Esophagus mucosa (tissue), 1 donor: ENCODE results near the gene ERV3-1. TPM values are rescaled to one million over a fixed set of nuclear protein-coding genes. Genes with fewer than 3 reads are reported as not detected.
"Not testable (repeated sequence)": the region's sequence is repeated elsewhere in the genome, so short reads cannot be mapped to it uniquely, and the experiment has no call there.

Experiments
- ATAC-seq: fragments of 200-7000 bp; cut with Tn5 transposase; one replicate; pipeline ENCODE4 v1.9.1; 2020
- total RNA-seq: library from RNA; stranded (reverse); gene quantifications from one replicate; pipeline ENCODE4 v1.2.4, GENCODE V29; 2023
- donor health status: DM: yes; HTN: yes; CAD: no.

The ERV3-1 gene, protein sequence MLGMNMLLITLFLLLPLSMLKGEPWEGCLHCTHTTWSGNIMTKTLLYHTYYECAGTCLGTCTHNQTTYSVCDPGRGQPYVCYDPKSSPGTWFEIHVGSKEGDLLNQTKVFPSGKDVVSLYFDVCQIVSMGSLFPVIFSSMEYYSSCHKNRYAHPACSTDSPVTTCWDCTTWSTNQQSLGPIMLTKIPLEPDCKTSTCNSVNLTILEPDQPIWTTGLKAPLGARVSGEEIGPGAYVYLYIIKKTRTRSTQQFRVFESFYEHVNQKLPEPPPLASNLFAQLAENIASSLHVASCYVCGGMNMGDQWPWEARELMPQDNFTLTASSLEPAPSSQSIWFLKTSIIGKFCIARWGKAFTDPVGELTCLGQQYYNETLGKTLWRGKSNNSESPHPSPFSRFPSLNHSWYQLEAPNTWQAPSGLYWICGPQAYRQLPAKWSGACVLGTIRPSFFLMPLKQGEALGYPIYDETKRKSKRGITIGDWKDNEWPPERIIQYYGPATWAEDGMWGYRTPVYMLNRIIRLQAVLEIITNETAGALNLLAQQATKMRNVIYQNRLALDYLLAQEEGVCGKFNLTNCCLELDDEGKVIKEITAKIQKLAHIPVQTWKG
- 17.3 TPM for total RNA-seq

DNA sequence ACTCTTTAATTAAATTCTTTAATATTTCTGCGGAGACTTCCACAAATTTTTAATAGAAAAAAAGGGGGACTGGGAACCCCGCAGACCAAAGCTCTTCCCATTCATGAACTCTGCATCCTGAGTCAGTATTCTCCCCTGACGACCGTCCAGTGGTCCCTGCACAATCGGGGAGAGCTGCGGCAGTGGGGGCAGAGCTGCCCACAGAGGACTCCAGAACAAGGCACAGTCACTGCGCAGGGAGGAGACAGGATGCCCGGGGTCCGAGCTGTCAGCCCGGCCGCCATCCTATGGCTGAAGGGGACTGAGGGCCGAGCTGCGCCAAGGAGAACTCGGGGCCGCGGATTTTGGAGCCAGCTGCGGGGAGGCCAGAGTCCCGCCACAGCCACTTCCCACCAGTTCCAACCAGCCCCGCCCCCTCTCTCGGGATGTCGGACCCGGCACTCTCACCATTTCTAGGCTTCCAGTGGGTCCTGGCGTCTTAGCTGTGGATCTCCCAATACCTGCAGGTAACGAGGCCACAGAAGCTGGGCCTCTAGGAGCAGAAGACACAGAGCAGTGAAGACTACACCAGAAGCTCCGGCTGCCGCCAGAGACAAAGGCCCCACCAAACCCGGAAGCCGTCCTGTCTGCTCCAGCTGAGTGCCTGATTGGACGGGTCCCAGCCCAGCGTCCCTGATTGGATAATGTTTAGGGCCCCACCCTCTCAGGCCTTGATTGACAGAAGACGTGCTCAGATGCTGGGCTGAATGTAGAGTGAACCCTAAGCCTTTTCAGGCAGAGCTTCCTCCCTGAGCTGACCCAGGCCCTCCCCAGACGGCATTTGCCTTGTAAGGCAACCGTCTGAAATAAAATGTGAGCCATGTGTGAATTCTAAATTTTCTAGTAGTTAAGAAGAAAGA is at the start of gene ERV3-1:
Gene ERV3-1 (minus strand): TSS at position 594 of the 899 bp plus-strand sequence. CDS start 13,661 bp downstream, outside the sequence.
- peak; percentile 100 for ATAC-seq

DNA sequence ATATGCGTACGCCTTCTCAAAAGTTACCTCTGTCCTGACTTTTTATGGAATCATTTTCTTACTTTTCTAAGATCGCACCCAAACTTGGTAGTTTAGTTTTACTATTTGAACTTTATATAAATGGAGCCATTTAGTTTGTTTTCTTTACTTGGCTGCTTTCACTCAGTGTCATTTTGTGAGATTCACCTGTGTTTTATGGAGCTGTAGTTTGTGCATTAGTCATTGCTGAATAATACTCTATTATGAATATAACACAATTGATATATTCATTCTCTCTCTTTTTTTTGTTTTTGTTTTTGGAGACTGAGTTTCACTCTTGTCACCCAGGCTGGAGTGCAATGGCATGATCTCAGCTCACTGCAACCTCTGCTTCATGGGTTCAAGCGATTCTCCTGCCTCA is 49.3 kb upstream of the ERV3-1 start:
- ATAC-seq = not testable (repeated sequence)

DNA sequence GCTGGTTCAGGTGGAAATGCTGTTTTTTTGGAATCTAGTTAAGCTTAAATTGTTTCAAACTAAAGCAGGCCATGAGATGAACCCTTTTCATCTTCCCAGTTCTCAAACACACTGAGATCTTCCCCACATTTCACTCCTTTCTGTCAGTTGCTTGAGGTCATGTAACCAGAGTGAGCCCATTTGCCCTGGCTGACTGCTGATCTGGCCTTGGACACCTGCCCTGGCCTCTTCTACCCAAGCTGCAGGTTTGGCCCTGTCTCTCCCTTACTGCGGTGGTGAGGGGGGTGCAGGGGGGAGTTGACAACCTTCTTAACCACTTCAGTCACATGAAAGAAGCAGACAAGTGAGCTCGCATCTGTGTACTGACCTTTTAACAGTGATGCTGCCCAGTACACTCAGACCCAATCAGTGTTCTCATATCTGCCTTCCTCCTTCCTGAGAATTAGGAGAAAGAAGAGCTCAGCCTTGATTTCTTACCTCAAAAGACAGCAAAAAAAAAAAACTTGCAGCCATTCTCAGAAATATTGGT is 48.0 kb upstream of the ERV3-1 start:
- ATAC-seq = not testable (repeated sequence)

DNA sequence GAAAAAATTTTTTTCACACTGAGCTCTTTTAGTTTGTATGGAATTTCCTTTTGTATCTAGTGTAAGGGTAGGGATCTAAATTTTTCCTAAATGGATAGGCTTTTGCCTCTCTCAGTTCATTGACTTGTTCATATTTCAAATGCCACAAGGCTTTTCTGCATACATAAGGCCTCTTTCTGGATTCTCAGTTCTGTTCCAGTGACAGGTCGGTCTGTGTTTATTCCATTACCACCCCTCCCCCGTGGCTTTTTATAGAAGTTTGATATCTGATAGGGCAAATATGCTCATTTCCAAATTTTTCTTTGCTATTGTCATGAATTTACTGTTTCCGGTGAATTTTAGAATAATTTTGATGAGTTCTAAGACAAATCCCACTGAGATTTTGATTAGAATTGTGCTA is 45.2 kb upstream of the ERV3-1 start:
- not testable (repeated sequence) for ATAC-seq

DNA sequence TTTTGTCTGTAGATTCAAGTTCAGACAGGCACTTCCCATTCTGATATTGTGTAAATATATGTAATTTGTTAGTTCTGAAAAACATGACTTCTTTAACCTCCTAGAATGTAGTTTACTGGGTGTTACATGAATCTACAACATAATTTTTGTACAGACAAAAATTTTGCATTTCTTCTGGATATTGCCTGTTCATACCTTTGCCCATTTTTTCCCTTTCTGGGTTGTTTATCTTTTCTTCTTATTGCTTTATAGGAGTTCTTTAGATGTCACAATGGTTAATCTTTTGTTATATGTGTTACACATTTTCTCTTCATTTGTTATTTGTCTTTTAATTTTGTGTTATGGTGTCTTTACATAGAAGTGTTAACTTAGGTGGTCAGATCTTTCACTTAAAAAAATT is 44.7 kb upstream of the ERV3-1 start:
- not testable (repeated sequence) for ATAC-seq

DNA sequence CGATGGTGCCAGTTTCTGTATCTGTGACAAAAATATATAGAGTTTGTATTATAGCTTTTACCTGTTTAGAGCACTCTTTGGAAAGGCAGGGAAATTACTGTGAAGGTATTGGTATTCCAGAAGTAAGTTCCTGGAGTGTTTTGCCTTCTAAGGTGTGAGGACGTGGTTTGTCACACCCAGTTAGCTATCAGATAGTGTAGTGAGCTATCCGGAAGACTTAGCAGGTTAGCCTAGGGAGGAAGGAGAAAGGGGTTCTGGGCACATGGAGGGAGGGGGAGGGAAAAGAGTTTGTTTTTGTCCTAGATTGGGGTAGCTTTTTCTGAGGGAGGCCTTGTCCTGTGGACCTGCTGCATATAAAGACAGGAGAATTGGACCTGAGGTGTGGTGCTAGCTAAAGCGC is 39.8 kb upstream of the ERV3-1 start:
- ATAC-seq = not testable (repeated sequence)

DNA sequence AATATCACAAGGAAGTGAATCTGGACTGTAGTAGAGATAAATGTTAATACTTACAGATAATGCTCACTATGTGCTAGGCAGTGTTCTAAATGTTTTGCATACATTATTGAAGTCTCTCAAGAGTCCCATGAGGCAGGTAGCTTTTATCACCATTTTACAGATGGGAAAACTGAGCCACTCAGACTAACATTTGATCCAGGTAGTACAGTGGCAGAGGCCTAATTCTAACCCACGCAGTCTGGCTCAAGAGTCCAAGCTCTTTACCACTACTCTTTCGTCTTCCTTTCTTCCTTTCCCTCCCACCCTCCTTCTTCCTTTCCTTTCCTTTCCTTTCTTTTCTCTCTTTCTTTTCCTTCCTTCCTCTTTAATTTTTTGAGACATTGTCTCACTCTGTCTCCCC is 39.1 kb upstream of the ERV3-1 start:
- not testable (repeated sequence) for ATAC-seq

DNA sequence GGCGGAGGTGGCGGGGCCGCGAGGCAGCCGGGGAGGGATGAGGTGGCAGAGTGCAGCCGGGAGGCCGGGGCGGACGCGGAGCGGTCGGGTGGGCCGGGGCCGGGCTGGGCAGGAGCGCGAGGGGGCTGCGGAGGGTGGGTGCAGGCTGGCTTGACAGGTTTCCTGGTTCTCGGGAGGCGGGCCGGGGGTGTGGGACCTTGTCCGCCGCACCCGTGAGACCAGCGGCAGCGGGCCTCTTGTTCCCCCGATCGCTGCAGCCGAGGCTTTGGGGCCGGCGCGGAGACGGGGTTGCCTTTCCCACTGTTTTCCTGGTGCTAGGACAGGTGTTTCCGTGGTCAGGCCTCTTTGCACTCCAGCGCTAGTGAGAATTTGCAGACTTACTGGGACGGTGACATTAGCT is 32.3 kb upstream of the ERV3-1 start:
- peak; percentile 21 for ATAC-seq

DNA sequence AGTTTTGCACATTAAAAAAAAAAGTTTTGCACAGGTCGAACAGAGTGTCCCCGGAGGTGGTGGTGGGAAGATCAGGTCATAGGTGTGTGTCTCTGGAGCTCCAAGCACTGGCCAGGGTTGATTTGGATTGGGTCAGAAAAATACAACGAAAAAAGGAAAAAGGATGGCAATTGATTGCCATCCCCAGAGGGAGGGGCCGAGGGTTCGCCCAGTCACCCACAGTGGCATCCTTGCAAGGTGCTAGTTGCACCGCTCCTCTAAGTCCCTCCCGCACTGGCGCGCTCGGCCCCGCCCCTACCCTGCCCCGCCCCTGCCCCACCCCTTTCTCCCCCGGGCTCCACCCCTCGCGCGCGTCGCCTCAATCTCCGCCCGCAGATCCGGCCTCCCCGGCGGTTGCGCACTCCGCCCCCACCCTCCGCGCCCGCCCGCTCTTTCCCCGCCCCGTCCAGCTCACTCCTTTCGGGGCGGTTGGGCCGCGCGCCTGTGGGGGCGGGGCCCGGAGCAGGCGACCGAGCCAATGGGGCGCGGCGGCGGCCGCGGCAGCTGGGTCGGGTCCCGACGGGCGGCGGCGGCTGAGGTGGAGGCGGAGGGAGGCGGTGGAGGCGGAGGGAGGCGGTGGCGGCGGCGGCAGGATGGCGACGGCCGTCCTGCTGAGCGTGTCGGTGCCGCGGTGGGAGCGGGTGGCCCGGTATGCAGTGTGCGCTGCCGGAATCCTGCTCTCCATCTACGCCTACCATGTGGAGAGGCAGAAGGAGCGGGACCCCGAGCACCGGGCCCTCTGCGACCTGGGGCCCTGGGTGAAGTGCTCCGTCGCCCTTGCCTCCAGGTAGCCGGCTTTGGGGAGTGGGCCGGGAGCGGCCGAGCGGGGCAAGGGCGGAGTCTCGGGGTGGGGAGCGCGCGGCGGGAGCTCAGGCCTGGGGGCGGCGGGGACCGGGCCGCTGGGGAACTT is 31.5 kb upstream of the ERV3-1 start:
- peak; percentile 99 for ATAC-seq

DNA sequence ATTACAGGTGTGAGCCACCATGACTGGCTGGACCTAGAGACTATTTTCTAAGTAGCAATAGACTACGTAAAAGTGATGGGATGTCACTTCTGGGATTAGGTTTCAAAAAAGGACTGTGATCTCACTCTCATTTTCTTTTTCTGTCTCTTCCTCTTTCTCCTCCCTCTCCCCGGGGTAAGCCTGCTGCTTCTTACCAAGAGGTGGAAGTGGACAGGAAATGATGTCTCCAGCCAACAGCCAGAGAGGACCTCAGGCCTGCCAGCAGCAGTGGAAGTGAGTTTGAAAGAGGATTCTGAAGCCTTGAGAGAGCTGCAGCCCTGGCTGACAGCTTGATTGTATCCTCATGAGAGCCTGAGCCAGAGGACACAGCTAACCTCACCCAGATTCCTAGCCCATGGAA is 30.0 kb upstream of the ERV3-1 start:
- not testable (repeated sequence) for ATAC-seq

DNA sequence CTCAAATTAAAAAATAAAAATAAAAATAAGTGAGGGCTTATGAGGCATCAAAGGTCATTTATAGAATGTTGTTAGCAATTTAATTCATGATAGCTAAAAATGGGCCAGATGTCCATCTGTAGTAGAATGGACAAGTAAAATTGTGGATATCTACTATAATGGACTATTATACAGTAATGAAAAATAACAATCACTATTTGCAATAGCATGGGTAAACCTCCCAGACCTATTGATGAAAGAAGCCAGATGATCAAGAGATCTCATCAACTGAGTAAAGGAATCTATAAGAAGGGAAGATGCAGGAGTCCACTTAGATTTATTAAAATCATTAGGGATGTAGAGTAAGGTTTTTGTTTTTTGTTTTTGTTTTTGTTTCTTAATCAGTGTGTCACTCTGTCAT is 29.0 kb upstream of the ERV3-1 start:
- ATAC-seq = not testable (repeated sequence)

DNA sequence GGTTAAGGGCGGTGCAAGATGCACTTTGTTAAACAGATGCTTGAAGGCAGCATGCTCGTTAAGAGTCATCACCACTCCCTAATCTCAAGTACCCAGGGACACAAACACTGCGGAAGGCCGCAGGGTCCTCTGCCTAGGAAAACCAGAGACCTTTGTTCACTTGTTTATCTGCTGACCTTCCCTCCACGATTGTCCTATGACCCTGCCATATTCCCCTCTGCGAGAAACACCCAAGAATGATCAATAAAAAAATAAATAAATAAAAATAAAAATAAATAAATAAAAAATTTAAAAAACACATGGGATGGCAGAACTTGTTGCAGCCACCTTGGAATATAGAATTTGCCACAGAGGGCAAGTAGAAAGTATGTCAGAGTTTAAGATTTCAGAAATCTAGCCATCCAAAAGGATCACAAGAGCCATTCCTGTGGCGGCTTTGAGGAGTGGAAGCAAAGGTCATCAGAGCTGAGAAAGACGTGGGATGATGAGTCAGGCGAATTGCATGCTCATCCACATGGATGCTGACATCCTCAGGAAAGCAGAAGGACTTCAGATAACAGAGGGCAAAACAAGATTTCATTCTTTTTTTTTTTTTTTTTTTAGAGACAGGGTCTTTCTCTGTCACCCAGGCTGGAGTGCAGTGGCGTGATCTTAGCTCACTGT is 27.8 kb upstream of the ERV3-1 start:
- ATAC-seq = not testable (repeated sequence)

DNA sequence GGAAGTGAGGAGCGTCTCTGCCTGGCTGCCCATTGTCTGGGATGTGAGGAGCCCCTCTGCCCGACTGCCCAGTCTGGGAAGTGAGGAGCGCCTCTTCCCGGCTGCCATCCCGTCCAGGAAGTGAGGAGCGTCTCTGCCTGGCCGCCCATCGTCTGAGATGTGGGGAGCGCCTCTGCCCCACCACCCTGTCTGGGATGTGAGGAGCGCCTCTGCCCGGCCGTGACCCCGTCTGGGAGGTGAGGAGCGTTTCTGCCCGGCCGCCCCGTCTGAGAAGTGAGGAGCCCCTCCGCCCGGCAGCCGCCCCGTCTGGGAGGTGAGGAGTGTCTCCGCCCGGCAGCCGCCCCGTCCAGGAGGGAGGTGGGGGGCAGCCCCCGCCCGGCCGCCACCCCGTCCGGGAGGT is 26.9 kb upstream of the ERV3-1 start:
- ATAC-seq = not testable (repeated sequence)

DNA sequence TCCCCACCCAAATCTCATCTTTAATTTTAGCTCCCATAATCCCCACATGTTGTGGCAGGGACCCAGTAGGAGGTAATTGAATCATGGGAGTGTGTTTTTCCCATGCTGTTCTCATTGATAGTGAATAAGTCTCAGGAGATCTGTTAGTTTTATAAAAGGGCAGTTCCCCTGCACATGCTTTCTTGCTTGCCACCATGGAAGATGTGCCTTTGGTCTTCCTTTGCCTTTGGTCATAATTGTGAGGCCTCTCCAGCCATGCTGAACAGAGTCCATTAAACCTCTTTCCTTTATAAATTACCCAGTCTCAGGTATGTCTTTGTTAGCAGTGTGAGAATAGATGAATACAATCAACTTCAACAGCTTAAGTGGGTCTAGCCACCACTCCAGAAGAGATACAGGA is 18.5 kb upstream of the ERV3-1 start:
- ATAC-seq = not testable (repeated sequence)

DNA sequence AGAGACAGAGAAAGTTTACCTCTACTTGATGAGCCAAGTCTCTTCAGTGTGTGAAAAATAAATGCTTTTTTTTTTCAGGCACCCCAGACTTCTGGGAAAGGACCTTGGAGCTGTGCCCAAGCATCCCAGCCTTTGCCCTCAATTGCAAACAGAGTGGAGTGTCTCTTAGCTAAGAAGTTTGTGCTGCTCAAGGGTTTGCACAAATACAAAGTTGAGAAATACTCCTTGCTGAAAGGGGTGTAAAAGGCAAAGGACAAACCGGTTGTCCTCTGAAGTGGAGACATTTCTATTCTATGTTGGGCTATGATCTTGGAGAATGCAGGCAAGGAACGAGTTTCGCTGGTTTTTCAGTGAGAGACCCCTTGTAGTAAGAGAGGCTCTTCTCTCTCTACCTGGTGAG is 14.5 kb upstream of the ERV3-1 start:
- ATAC-seq = not testable (repeated sequence)

DNA sequence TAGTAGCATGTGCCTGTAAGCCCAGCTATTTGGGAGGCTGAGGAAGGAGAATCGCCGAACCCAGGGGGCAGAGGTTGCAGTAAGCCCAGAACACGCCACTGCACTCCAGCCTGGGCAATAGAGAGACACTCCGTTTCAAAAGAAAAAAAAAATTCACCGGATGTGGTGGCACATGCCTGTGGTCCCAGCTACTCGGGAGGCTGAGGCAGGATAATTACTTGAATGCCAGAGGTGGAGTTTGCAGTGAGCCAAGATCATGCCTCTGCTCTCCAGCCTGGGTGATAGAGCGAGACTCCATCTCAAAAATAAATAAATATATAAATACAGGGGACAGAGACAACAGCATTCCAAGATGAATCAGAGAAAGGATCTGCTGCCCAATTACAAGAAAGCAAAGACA is 3.4 kb upstream of the ERV3-1 start:
- not testable (repeated sequence) for ATAC-seq

DNA sequence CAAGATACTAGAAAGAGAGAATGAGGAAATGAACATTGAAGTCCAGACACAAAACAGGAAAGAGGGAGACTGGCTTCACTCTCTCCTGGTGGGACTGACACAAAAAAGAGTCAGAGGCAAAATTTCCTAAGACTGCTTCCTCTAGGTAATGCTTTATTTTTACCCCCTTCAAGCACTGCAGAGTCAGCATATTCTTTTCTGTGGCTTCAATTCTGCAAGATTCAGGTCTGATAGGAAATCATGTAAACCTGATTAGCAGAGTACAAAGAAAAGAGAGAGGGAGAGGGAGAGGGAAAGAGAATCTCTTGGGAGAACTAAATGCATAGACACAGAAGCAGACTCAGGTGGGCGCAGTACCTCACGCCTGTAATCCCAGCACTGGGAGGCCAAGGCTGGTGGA is 2.9 kb upstream of the ERV3-1 start:
- not testable (repeated sequence) for ATAC-seq

DNA sequence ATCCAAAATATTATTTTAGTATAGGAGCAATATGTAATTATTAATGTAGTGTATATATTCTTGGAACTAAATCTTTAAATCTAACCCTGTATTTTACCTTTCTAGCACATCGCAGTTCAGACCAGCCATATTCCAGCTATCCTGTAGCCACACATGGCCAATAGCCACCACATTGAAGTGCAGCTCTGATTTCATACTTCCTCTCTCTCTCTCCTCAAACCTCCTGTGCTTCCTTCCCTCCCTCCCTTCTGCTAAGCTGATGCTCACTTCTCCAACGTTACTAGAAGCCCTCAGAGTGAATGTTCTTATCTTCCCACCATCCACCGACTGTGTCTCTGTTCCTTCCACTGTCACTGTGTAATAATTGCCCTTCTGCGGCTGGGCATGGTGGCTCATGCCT is 549 bp upstream of the ERV3-1 start:
- ATAC-seq = not testable (repeated sequence)

DNA sequence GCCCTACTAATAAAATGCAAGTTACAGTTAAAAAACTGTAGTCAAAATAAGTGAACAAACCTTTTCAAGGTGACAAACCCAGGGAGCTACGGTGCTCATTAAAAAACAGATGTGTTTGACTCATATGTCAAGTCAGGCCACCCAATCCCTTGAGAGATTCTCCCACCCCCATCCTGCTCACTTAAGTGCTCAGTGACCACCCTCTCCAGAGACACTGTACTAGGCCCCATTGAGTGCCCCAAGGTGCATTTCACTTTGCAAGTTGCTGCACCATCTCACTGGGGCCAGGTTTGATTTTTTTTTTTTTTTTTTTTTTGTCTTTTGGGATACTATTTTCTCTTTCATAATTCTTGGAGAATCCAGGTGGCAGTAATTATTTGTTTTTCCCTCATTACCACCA is 1.9 kb downstream of the ERV3-1 start:
- ATAC-seq = no peak

DNA sequence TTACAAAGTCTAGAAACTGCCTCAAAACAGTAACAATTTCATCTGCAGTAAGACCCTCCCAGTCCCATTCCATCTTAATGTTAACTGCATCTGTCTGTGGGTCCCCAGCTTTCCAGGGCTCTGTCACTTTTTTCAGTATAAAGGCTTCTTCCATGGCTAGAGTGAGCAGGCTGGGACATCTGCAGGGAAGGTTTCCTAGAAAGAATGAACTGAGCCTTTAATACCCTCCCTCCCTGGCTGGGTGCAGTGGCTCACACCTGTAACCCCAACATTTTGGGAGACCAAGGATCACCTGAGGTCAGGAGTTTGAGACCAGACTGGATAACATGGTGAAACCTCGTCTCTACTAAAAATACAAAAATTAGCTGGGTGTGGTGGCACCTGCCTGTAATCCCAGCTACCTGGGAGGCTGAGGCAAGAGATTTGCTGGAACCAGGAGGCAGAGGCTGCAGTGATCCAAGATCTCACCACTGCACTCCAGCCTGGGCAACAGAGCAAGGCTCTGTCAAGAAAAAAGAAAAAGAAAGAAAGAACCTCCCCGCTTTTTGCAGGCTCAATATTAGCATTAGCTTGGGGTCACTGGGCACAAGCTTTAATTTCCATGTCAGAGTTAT is 3.4 kb downstream of the ERV3-1 start:
- ATAC-seq = no peak
